Body of pancreas (tissue), 4 donors: Measurements from ENCODE around the gene NELL2.

Experiments
- POLR2A ChIP-seq, 3 donors: fragments of 450-650 bp; IDR thresholded peaks; one replicate each; pipeline ENCODE4 v1.6.1; 2016; ENCODE audit warnings: antibody characterized with exemption in 3 of 3, mild to moderate bottlenecking in 2 of 3
- TF ChIP-seq, protein P1 (sequence below), 7 experiments: fragments of 450-650 bp in 4 of 7; fragments of 200-600 bp in 3 of 7; sonication (generic) in 3 of 7; IDR thresholded peaks; one replicate each; pipeline ENCODE4 v1.5.1; 2016 to 2019; ENCODE audit warnings: antibody characterized with exemption in 7 of 7

DNA sequence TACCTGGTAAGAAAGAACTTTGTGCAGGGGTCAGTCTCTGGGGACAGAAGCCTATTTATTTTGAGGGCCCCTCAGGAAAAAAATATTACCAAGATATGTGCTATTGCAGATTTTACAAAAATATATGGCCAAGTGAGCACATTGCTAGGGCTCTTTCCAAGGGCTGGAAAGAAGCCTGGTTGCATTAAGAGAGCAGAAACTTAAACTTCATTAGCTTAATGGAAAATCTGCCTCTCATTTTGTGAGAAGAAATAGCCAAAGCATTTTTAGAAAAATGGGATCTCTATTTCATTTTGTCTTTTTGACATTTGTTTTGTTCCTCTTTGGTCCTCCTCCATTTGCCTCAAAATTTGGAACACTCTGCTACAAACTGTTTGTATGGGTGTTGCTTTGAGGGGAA is 283.5 kb downstream of the NELL2 start:
- TF ChIP-seq, protein P1, sequence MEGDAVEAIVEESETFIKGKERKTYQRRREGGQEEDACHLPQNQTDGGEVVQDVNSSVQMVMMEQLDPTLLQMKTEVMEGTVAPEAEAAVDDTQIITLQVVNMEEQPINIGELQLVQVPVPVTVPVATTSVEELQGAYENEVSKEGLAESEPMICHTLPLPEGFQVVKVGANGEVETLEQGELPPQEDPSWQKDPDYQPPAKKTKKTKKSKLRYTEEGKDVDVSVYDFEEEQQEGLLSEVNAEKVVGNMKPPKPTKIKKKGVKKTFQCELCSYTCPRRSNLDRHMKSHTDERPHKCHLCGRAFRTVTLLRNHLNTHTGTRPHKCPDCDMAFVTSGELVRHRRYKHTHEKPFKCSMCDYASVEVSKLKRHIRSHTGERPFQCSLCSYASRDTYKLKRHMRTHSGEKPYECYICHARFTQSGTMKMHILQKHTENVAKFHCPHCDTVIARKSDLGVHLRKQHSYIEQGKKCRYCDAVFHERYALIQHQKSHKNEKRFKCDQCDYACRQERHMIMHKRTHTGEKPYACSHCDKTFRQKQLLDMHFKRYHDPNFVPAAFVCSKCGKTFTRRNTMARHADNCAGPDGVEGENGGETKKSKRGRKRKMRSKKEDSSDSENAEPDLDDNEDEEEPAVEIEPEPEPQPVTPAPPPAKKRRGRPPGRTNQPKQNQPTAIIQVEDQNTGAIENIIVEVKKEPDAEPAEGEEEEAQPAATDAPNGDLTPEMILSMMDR (IDR thresholded peaks at IDR 0.05) = no peak
- no peak for TF ChIP-seq POLR2A (IDR thresholded peaks at IDR 0.05)
